B cell (primary cell): ENCODE results near the gene BICRAL. TPM values are rescaled to one million over a fixed set of nuclear protein-coding genes. Genes with fewer than 3 reads are reported as not detected.

Experiments
- ATAC-seq: fragments of 200-7000 bp; cut with Tn5 transposase; one replicate; pipeline ENCODE4 v1.10.0; 2021; ENCODE audit warnings: low read depth, mild to moderate bottlenecking, moderate number of reproducible peaks, moderate library complexity
- CTCF ChIA-PET: fragments of 350-600 bp; sonication (Branson Sonifier 250); formaldehyde crosslinking; loops from one replicate; lab custom pipeline; 2021; ENCODE audit warnings: antibody characterized with exemption, inconsistent platforms; lab: Charles Lee
- POLR2A ChIA-PET: fragments of 350-600 bp; sonication (Branson Sonifier 250); formaldehyde crosslinking; loops from one replicate; lab custom pipeline; 2021; ENCODE audit warnings: antibody characterized with exemption; lab: Charles Lee
- DNase-seq: peaks from one replicate; pipeline ENCODE4 v3.0.0; 2013
- H2AFZ ChIP-seq: 2 replicates; pipeline ENCODE4 v1.6.1; 2012; ENCODE audit warnings: mild to moderate bottlenecking, low read depth, low read length; ENCODE audit not compliant: insufficient read depth, poor library complexity, severe bottlenecking
- H3K27ac ChIP-seq, 2 donors: 1 replicate in 1 of 2; 2 replicates in 1 of 2; pipeline ENCODE4 v1.5.1; 2012 to 2013; ENCODE audit warnings: low read length in 2 of 2, mild to moderate bottlenecking in 2 of 2, moderate library complexity in 1 of 2
- H3K27me3 ChIP-seq, 4 experiments: fragments of 200-600 bp in 1 of 4; sonication (generic) in 1 of 4; replicated peaks in 1 of 4; 1 replicate in 2 of 4; 2 replicates in 2 of 4; pipeline versions ENCODE4 v1.6.1 to v1.7.0; 2013 to 2016; ENCODE audit warnings: low read length in 3 of 4, mild to moderate bottlenecking in 2 of 4, mixed read lengths in 1 of 4, moderate library complexity in 1 of 4; ENCODE audit not compliant: insufficient read depth in 4 of 4, control insufficient read depth in 3 of 4; ENCODE audit errors: control extremely low read depth in 1 of 4
- H3K36me3 ChIP-seq, 2 experiments: replicated peaks in 1 of 2; 1 replicate in 1 of 2; 2 replicates in 1 of 2; pipeline versions ENCODE4 v1.6.1 to v1.7.1; 2013; ENCODE audit warnings: low read length in 1 of 2; ENCODE audit not compliant: insufficient read depth in 2 of 2, control insufficient read depth in 1 of 2; ENCODE audit errors: control extremely low read depth in 1 of 2, extremely low read depth in 1 of 2
- H3K4me1 ChIP-seq, 2 donors: fragments of 200-600 bp in 1 of 2; sonication (generic) in 1 of 2; 1 replicate in 1 of 2; 2 replicates in 1 of 2; pipeline versions ENCODE4 v1.5.1 to v1.6.1; 2013 to 2017; ENCODE audit warnings: low read length in 2 of 2; ENCODE audit not compliant: control insufficient read depth in 2 of 2, insufficient read depth in 2 of 2
- H3K4me2 ChIP-seq: replicated peaks from 2 replicates; pipeline ENCODE3; 2012; ENCODE audit warnings: mild to moderate bottlenecking, low read depth, low read length; ENCODE audit not compliant: poor library complexity, severe bottlenecking
- H3K4me3 ChIP-seq, 5 experiments: fragments of 200-600 bp in 1 of 5; sonication (generic) in 1 of 5; 1 replicate in 3 of 5; 2 replicates in 2 of 5; pipeline versions ENCODE4 v1.5.1 to v1.7.0; 2011 to 2016; ENCODE audit warnings: low read length in 4 of 5, mild to moderate bottlenecking in 4 of 5, low read depth in 2 of 5, control low read depth in 1 of 5, moderate library complexity in 1 of 5; ENCODE audit not compliant: insufficient read depth in 1 of 5; ENCODE audit errors: control extremely low read depth in 1 of 5, extremely low read depth in 1 of 5
- H3K79me2 ChIP-seq: fragments of 200-600 bp; sonication (generic); one replicate; pipeline ENCODE4 v1.6.0; 2016; ENCODE audit warnings: low read length; ENCODE audit not compliant: control insufficient read depth, insufficient read depth
- H3K9ac ChIP-seq: fragments of 200-600 bp; sonication (generic); 2 replicates; pipeline ENCODE4 v1.6.1; 2017; ENCODE audit warnings: mild to moderate bottlenecking, low read length, moderate library complexity
- H3K9me3 ChIP-seq, 3 donors: one replicate each; pipeline versions ENCODE4 v1.6.1 to v1.7.1; 2013; ENCODE audit warnings: low read length in 2 of 3; ENCODE audit not compliant: control insufficient read depth in 2 of 3, insufficient read depth in 1 of 3; ENCODE audit errors: control extremely low read depth in 1 of 3
- H4K20me1 ChIP-seq: 2 replicates; pipeline ENCODE4 v1.6.0; 2012; ENCODE audit warnings: mild to moderate bottlenecking, low read length; ENCODE audit not compliant: insufficient read depth, control insufficient read depth, poor library complexity, severe bottlenecking
- H3K27ac Mint-ChIP-seq: one replicate; pipeline ENCODE4 v1.8.0; 2021; ENCODE audit warnings: mixed read lengths
- H3K27me3 Mint-ChIP-seq: one replicate; pipeline ENCODE4 v1.8.0; 2021; ENCODE audit warnings: mixed read lengths
- H3K4me1 Mint-ChIP-seq: one replicate; pipeline ENCODE4 v1.8.0; 2021; ENCODE audit warnings: mixed read lengths
- H3K4me3 Mint-ChIP-seq: one replicate; pipeline ENCODE4 v1.8.0; 2021; ENCODE audit warnings: mixed read lengths
- H3K9me3 Mint-ChIP-seq: one replicate; pipeline ENCODE4 v1.8.0; 2022; ENCODE audit warnings: mixed read lengths; ENCODE audit not compliant: insufficient read depth
- EZH2 ChIP-seq: IDR thresholded peaks from 2 replicates; pipeline ENCODE4 v1.6.1; 2012; ENCODE audit warnings: borderline replicate concordance, low read depth, mild to moderate bottlenecking, moderate library complexity, low read length; ENCODE audit not compliant: insufficient read depth, poor library complexity, severe bottlenecking
- WGBS: methylation state at CpG from one replicate; pipeline ENCODE4 v1.1.5; 2013; ENCODE audit warnings: missing lambda C conversion rate; ENCODE audit not compliant: insufficient coverage; 5-methylcytosine and 5-hydroxymethylcytosine counted together
- intact Hi-C: fragments of 100-400 bp; cut with micrococcal nuclease; formaldehyde crosslinking; loops from one replicate; pipeline ENCODE4 v1.10.0; 2022
- polyA plus RNA-seq: library from polyadenylated mRNA; depleted of rRNA; stranded (reverse); fragments of >200 nt; gene quantifications from 2 replicates; pipeline ENCODE4 v1.2.3, GENCODE V29; 2012
- total RNA-seq, 2 donors: library from RNA; stranded (reverse); fragments of 120-200 nt in 1 of 2; gene quantifications; 1 replicate in 1 of 2; 2 replicates in 1 of 2; pipeline versions ENCODE4 v1.2.3 to v1.2.4, GENCODE V29; 2013 to 2022
- TF ChIP-seq, protein P1 (sequence below): fragments of 200-600 bp; IDR thresholded peaks from one replicate; pipeline ENCODE4 v1.8.0; 2022; ENCODE audit warnings: antibody characterized with exemption, mild to moderate bottlenecking

BICRAL gene
- total and polyA plus RNA-seq, 2 donors (not counting 1 experiment from before 2014, with no cell fraction given): 17.5 to 34.1 TPM

DNA sequence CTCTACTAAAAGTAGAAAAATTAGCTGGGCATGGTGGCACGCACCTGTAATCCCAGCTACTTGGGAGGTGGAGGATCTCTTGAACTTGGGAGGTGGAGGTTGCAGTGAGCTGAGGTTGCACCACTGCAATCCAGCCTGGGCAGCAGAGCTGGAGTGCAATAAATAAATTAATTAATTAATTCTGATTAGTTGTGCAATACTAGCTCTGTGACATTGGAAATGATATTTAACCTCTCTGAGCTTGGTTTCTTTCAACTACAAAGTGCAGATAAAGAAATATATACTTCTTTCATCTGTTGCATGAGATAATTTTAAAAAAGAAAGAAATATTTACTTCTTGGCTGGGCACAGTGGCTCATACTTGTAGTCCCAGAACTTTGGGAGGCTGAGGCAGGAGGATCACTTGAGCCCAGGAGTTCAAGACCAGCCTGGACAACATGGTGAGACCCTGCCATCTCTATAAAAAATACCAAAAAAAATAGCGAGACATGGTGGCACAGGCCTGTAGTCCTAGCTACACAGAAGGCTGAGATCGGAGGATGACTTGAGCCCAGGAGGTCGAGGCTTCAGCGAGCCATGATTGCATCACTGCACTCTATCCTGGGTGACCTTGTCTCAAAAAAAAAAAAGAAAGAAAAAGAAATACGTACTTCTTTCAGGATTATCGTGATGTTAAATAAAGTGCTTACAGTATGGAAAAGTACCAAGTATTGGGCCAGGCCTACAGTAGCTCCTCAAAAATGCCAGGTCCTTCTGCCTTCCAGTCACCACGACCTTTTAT lies 20.4 kb upstream of the BICRAL start:
- intact Hi-C loops: no loop called here
- WGBS: 100% methylated on average over 5 of the region's 8 CpGs
- peaks cover 0 to 8% of the 10 kb centered on the region in 2 donors for H3K4me1 ChIP-seq
- peaks cover 20% of the 10 kb centered on the region for H4K20me1 ChIP-seq
- no peak for DNase-seq
- TF ChIP-seq, protein P1, sequence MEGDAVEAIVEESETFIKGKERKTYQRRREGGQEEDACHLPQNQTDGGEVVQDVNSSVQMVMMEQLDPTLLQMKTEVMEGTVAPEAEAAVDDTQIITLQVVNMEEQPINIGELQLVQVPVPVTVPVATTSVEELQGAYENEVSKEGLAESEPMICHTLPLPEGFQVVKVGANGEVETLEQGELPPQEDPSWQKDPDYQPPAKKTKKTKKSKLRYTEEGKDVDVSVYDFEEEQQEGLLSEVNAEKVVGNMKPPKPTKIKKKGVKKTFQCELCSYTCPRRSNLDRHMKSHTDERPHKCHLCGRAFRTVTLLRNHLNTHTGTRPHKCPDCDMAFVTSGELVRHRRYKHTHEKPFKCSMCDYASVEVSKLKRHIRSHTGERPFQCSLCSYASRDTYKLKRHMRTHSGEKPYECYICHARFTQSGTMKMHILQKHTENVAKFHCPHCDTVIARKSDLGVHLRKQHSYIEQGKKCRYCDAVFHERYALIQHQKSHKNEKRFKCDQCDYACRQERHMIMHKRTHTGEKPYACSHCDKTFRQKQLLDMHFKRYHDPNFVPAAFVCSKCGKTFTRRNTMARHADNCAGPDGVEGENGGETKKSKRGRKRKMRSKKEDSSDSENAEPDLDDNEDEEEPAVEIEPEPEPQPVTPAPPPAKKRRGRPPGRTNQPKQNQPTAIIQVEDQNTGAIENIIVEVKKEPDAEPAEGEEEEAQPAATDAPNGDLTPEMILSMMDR: no peak
- no peak for TF ChIP-seq EZH2
- no peak for ATAC-seq
- no peak overlapping the region for H3K4me2 ChIP-seq
- H3K9me3 ChIP-seq: no peaks in the 10 kb centered on the region
- CTCF ChIA-PET: interaction anchor here (1.2 kb wide), 1 partner anchor 13 kb away, joined by 5 read pairs; no protein-coding TSS in a partner anchor
- Mint-ChIP-seq H3K27ac (no peak overlapping the region), H3K9me3 (no peaks in the 10 kb centered on the region), H3K4me3 (no peak overlapping the region), H3K27me3 (no peaks in the 10 kb centered on the region), H3K4me1 (peaks cover 7% of the 10 kb centered on the region)
- peaks cover 48% of the 10 kb centered on the region for H3K79me2 ChIP-seq
- POLR2A ChIA-PET: interaction anchor here (0.7 kb wide), 1 partner anchor 8 kb away, joined by 3 read pairs; no protein-coding TSS in a partner anchor
- no peak overlapping the region for H3K9ac ChIP-seq
- no peaks in the 10 kb centered on the region for H3K27me3 ChIP-seq
- no peak overlapping the region for H3K4me3 ChIP-seq
- H3K36me3 ChIP-seq: peaks cover 8 to 22% of the 10 kb centered on the region in 2 experiments
- no peak overlapping the region for H3K27ac ChIP-seq
- no peak overlapping the region for H2AFZ ChIP-seq

DNA sequence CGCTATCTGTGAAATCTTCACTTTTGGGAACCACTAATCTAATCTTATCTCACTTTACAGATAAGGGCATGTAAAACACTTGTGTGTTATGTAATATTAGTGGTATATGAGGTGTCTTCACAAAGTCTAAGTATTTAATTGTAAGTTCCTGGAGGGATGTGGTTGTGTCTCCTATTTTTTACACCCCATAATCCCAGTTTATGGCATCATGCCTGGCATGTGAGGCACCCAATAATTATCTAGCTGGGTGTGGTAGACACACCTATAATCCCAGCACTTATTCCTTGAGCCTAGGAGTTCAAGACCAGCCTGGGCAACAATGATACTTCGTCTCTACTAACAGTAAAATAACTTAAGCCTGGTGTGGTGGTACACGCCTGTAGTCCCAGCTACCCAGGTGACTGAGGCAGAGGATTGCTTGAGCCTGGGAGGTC lies 19.4 kb upstream of the BICRAL start:
- ATAC-seq (no peak), DNase-seq (no peak)
- WGBS: 100% methylated on average over 1 of the region's 3 CpGs
- peaks cover 7% of the 10 kb centered on the region for H3K4me1 Mint-ChIP-seq
- Histone ChIP-seq H3K4me2 (no peak overlapping the region), H2AFZ (no peak overlapping the region), H3K4me3 (no peak overlapping the region), H3K4me1 (peaks cover 0 to 7% of the 10 kb centered on the region in 2 donors), H3K36me3 (peaks cover 10 to 22% of the 10 kb centered on the region in 2 experiments), H3K79me2 (peaks cover 45% of the 10 kb centered on the region), H3K27me3 (no peaks in the 10 kb centered on the region), H3K27ac (no peak overlapping the region), H3K9me3 (no peaks in the 10 kb centered on the region), H3K9ac (no peak overlapping the region), H4K20me1 (peaks cover 19% of the 10 kb centered on the region)
- H3K27me3 Mint-ChIP-seq: no peaks in the 10 kb centered on the region
- ChIA-PET POLR2A (interaction anchor here (0.6 to 0.8 kb wide), 2 partner anchors 16 to 21 kb away, joined by 4 to 5 read pairs; no protein-coding TSS in a partner anchor), CTCF (interaction anchor here (0.7 to 1.1 kb wide), 3 partner anchors 10 to 31 kb away, joined by 3 to 5 read pairs (median 3); no protein-coding TSS in a partner anchor)
- no peaks in the 10 kb centered on the region for H3K9me3 Mint-ChIP-seq
- TF ChIP-seq EZH2: no peak
- H3K27ac Mint-ChIP-seq: no peak overlapping the region
- no peak overlapping the region for H3K4me3 Mint-ChIP-seq
- intact Hi-C loops: no loop called here
